ENCODE measurements around the gene ZFP36L2.

ZFP36L2 gene

GRCh38 chr2:43269074-43269572 lies 42.7 kb upstream of the ZFP36L2 start:
- TF ChIP-seq CTCF (IDR thresholded peaks at IDR 0.05; ENCODE audit: low read depth, low read length): 0 out of 2 replicates have a peak, but pooled peaks have one; percentile 13
- peak overlapping the region; percentile 38 for H3K4me3 ChIP-seq (ENCODE audit: low read depth, low read length)

DNA sequence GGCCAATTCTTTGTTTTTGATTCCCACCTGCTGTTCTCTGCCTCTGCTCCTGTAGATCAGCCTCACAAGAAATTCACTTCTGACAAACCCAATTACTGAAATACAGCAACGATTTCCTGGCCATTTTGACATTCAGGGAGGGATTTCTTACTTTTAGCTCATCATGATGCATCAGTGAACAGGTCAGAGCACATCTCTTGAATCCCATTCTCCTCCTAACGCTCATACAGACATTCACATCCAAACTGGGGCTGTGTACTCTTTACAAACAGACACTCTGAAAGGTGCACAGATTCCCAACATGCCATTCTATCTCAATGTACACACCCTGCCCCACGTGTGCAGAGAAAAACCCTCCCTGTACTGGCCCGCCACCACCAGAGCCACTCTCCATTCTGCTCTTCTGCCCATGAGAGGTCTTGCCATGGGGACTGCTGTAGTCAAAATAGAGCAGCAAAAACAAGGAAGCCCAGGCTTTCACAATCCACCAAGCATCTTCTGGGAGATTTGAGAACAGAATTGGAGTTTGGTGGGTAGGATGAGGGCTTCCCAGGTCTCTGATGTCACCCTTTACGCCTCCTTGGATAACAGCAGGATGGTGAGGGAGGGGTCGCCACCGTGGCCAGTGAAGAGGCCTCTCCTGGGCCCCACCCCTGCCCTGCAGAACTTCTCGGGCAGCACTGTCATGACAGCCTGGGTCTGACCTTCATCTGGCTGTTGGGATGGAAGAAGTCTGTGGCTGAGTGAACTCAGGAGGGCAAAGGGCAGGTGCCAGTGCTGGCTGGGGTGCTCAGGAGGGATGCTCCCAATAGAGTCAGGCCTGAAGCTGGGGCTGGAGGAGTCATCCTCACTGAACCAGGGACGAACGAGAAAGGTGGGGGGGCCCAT lies 41.9 kb upstream of the ZFP36L2 start:
- peak overlapping the region; percentile 38 for H3K4me3 ChIP-seq (ENCODE audit: low read depth, low read length)
- TF ChIP-seq CTCF (IDR thresholded peaks at IDR 0.05; ENCODE audit: low read depth, low read length): no peak

- H3K4me3 ChIP-seq (ENCODE audit: low read depth, low read length): no peak overlapping the region
- no peak for TF ChIP-seq CTCF (IDR thresholded peaks at IDR 0.05; ENCODE audit: low read depth, low read length)
These were observed 41.0 kb upstream of the ZFP36L2 start for GRCh38 chr2:43267381-43267780.

DNA sequence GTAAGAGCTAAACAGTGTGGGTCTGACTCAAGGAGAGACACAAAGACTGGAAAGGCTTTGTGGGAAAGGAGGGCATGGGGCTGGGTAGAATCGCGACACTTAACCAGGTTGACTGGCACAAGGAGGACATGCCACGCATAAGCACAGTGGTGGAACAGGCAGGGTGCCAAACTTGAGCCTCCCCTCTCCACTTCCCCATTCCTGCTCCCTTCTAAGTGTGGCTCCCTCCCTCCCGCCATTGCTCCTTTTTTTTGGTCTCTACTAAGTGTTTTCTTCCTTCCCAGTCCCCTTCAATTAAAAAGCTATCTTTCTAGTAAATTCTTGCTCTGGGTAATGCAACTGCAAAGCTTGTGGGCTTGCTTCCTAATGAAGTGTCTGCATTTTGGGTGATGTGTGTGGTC lies 40.3 kb upstream of the ZFP36L2 start:
- no peak for TF ChIP-seq CTCF (IDR thresholded peaks at IDR 0.05; ENCODE audit: low read depth, low read length)

DNA sequence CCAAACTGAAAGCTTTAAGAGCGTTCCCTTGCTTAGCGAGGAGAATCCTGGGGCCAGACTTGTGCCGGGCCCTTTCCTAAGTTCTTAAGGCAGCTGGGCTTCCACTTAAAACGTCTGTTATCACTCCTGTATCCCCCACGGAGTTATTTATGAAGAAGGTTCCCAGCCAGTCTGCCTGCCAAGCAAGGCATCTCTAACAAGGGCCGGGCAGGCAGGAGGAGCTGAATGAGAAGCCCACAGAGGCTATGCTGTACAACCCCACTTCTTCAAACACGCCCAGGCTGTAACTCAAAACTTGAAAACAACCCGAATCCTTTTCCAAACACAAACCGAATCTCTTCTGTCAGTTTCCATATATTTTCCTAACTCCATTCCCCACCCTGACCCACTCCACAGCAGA lies 39.0 kb upstream of the ZFP36L2 start:
- no peak overlapping the region for H3K4me3 ChIP-seq (ENCODE audit: low read depth, low read length)
- TF ChIP-seq CTCF (IDR thresholded peaks at IDR 0.05; ENCODE audit: low read depth, low read length): no peak

More for the DNA sequence above, 40.3 kb upstream of the ZFP36L2 start:
- no peak overlapping the region for H3K4me3 ChIP-seq (ENCODE audit: low read depth, low read length)

- no peak overlapping the region for H3K4me3 ChIP-seq (ENCODE audit: low read depth, low read length)
- no peak for TF ChIP-seq CTCF (IDR thresholded peaks at IDR 0.05; ENCODE audit: low read depth, low read length)
These were observed 38.6 kb upstream of the ZFP36L2 start for GRCh38 chr2:43265001-43265400.

DNA sequence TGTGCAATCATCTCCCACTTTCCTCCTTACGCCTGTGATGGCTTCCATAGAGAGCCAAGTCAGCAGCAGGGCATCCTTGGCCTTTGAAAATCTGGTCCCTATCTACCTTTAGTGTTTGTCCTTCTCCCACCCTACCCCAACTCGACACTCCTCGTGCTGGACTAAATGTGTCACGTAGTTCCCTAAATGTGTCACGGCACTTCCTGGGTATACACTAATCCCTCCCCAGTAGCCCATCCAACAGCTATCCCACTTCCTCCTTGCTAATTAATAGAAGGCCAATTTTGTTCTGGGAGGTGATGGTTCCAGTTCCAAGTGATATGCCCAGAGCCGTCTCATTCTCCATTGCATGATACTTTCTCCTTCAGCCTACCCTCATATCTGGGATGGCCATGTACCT lies 36.5 kb upstream of the ZFP36L2 start:
- no peak overlapping the region for H3K4me3 ChIP-seq (ENCODE audit: low read depth, low read length)
- TF ChIP-seq CTCF (IDR thresholded peaks at IDR 0.05; ENCODE audit: low read depth, low read length): no peak
